Ishikawa (cell line): ENCODE data around the gene GNAT3.

Experiments used
- CREB1 ChIP-seq: IDR thresholded peaks from 2 replicates; pipeline ENCODE4 v1.6.1; 2012; ENCODE audit warnings: low read depth
- MAX ChIP-seq: IDR thresholded peaks from 2 replicates; pipeline ENCODE4 v1.6.1; 2012
- NFIC ChIP-seq: IDR thresholded peaks from 2 replicates; pipeline ENCODE4 v1.6.1; 2012
- TAF1 ChIP-seq: IDR thresholded peaks from 2 replicates; pipeline ENCODE4 v1.6.1; 2012; ENCODE audit warnings: low read depth, mild to moderate bottlenecking

DNA sequence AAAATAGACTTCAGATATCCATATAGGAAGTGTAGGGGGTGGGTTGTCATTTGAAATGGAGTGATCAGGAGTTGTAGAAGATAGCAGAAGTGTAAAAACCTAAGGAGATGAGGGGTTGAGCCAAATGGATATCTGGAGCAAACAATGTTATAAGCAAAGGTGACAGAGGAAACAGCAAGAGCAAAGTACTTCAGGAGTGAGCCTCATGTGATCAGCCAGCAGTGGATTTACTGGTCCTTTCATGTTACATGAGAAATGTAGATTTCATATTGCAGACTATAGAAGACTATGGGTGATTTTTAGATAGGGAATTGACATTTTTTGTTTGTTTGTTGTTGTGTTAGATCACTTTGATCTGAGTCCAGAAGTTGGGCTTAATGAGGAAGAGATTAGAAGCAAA is 47.7 kb downstream of the GNAT3 start:
- TF ChIP-seq MAX = no peak
- TF ChIP-seq CREB1 = no peak
- no peak for TF ChIP-seq TAF1
- TF ChIP-seq NFIC = no peak
